Neuronal stem cell (in vitro differentiated cells): ENCODE data around the gene HEY2. TPM values are rescaled to one million over a fixed set of nuclear protein-coding genes. Genes with fewer than 3 reads are reported as not detected.
"Not testable (repeated sequence)": the region's sequence is repeated elsewhere in the genome, so short reads cannot be mapped to it uniquely, and the experiment has no call there.

Source experiments
- DNase-seq: peaks from one replicate; pipeline ENCODE4 v3.0.0-alpha.2; 2013; ENCODE audit warnings: low spot score
- H2AFZ ChIP-seq: one replicate; pipeline ENCODE4 v1.6.1; 2013; ENCODE audit warnings: mild to moderate bottlenecking, low read length, inconsistent platforms
- H2AK5ac ChIP-seq: 2 replicates; pipeline ENCODE4 v1.6.1; 2013; ENCODE audit warnings: low read depth, mild to moderate bottlenecking, inconsistent platforms, low read length, moderate library complexity, mixed read lengths
- H2BK120ac ChIP-seq: 2 replicates; pipeline ENCODE4 v1.6.1; 2013; ENCODE audit warnings: low read depth, mild to moderate bottlenecking, inconsistent platforms, low read length, moderate library complexity, mixed read lengths
- H2BK12ac ChIP-seq: one replicate; pipeline ENCODE4 v1.6.1; 2013; ENCODE audit warnings: low read length, inconsistent platforms
- H2BK15ac ChIP-seq: 2 replicates; pipeline ENCODE4 v1.6.1; 2013; ENCODE audit warnings: mild to moderate bottlenecking, low read length, inconsistent platforms, mixed read lengths
- H2BK5ac ChIP-seq: one replicate; pipeline ENCODE4 v1.6.1; 2013; ENCODE audit warnings: inconsistent platforms, mild to moderate bottlenecking, low read length, moderate library complexity
- H3K14ac ChIP-seq: one replicate; pipeline ENCODE4 v1.6.1; 2013; ENCODE audit warnings: low read length, inconsistent platforms
- H3K18ac ChIP-seq: 2 replicates; pipeline ENCODE4 v1.6.1; 2013; ENCODE audit warnings: low read length, inconsistent platforms
- H3K23ac ChIP-seq: 2 replicates; pipeline ENCODE4 v1.6.1; 2013; ENCODE audit warnings: low read depth, mild to moderate bottlenecking, mixed read lengths, low read length, inconsistent platforms; ENCODE audit not compliant: poor library complexity
- H3K27ac ChIP-seq: replicated peaks from 3 replicates; pipeline ENCODE4 v1.5.1; 2013; ENCODE audit warnings: low read length, inconsistent platforms
- H3K27me3 ChIP-seq, 3 experiments: 2 replicates each; pipeline ENCODE4 v1.6.1; 2013; ENCODE audit warnings: low read length in 3 of 3, mild to moderate bottlenecking in 2 of 3, inconsistent platforms in 1 of 3, low read depth in 1 of 3, mixed read lengths in 1 of 3, moderate library complexity in 1 of 3; ENCODE audit not compliant: control insufficient read depth in 3 of 3, insufficient read depth in 3 of 3
- H3K36me3 ChIP-seq, 2 donors: replicated peaks in 1 of 2; 2 replicates each; pipeline ENCODE4 v1.6.1; 2013; ENCODE audit warnings: low read length in 2 of 2; ENCODE audit not compliant: control insufficient read depth in 2 of 2, insufficient read depth in 2 of 2
- H3K4ac ChIP-seq: 2 replicates; pipeline ENCODE4 v1.6.1; 2013; ENCODE audit warnings: inconsistent platforms, mild to moderate bottlenecking, low read length, moderate library complexity
- H3K4me1 ChIP-seq, 2 donors: 1 replicate in 1 of 2; 2 replicates in 1 of 2; pipeline ENCODE4 v1.6.1; 2013; ENCODE audit warnings: low read length in 2 of 2, low read depth in 1 of 2; ENCODE audit not compliant: control insufficient read depth in 2 of 2, insufficient read depth in 1 of 2
- H3K4me2 ChIP-seq: one replicate; pipeline ENCODE4 v1.6.1; 2013; ENCODE audit warnings: mild to moderate bottlenecking, low read length, inconsistent platforms; ENCODE audit not compliant: insufficient read depth, poor library complexity, severe bottlenecking
- H3K4me3 ChIP-seq, 2 donors: 2 replicates each; pipeline ENCODE4 v1.5.1; 2013; ENCODE audit warnings: low read length in 2 of 2, mild to moderate bottlenecking in 2 of 2, inconsistent platforms in 1 of 2, moderate library complexity in 1 of 2
- H3K79me1 ChIP-seq: one replicate; pipeline ENCODE4 v1.6.1; 2013; ENCODE audit warnings: low read depth, mild to moderate bottlenecking, inconsistent platforms, low read length, moderate library complexity
- H3K9ac ChIP-seq: one replicate; pipeline ENCODE4 v1.6.1; 2013; ENCODE audit warnings: mild to moderate bottlenecking, low read depth, low read length, inconsistent platforms; ENCODE audit not compliant: poor library complexity
- H3K9me3 ChIP-seq, 2 donors: replicated peaks in 1 of 2; 2 replicates each; pipeline versions ENCODE3 to v1.6.1; 2013; ENCODE audit warnings: low read length in 2 of 2, mild to moderate bottlenecking in 2 of 2, inconsistent platforms in 1 of 2, low read depth in 1 of 2, mixed read lengths in 1 of 2, moderate library complexity in 1 of 2; ENCODE audit not compliant: control insufficient read depth in 2 of 2, insufficient read depth in 1 of 2
- H4K8ac ChIP-seq: one replicate; pipeline ENCODE4 v1.6.1; 2013; ENCODE audit warnings: low read depth, mild to moderate bottlenecking, inconsistent platforms, low read length, moderate library complexity
- H4K91ac ChIP-seq: one replicate; pipeline ENCODE4 v1.6.1; 2013; ENCODE audit warnings: low read length, low read depth, mild to moderate bottlenecking, inconsistent platforms; ENCODE audit not compliant: poor library complexity
- WGBS, 2 donors: extraction: QIAGEN DNeasy Blood & Tissue Kit; methylation state at CpG; one replicate each; pipeline ENCODE4 v1.1.7; 2013; ENCODE audit warnings: missing lambda C conversion rate in 2 of 2, mixed read lengths in 1 of 2; ENCODE audit not compliant: insufficient read length in 2 of 2, insufficient replicate concordance in 1 of 2; ENCODE audit errors: extremely low coverage in 2 of 2; 5-methylcytosine and 5-hydroxymethylcytosine counted together
- polyA plus RNA-seq, 2 experiments: library from polyadenylated mRNA; stranded (reverse); fragments of 200-250 nt; gene quantifications; one replicate each; pipeline ENCODE4 v1.2.3, GENCODE V29; 2013

The HEY2 gene
- polyA plus RNA-seq (2013, experiment 1 of 2): 0.36 TPM
- 0.25 TPM for polyA plus RNA-seq (2013, experiment 2 of 2)

GRCh38 chr6:125749173-125749864 is at the start of gene HEY2:
Gene HEY2, plus strand, starts transcription at chr6:125749632. Its CDS starts 145 bp downstream, at chr6:125749777.
- H2BK120ac ChIP-seq: no peak within 1 kb of the TSS
- no peak within 1 kb of the TSS for H3K9ac ChIP-seq
- peak within 1 kb of the TSS; percentile 82 for H2BK5ac ChIP-seq
- H3K14ac ChIP-seq: no peak within 1 kb of the TSS
- peak within 1 kb of the TSS; percentile 89 for H3K18ac ChIP-seq
- no peaks in the 10 kb centered on the region for H3K36me3 ChIP-seq
- H2BK15ac ChIP-seq: peak within 1 kb of the TSS; percentile 89
- H3K4me1 ChIP-seq: peaks cover 6 to 12% of the 10 kb centered on the region in 2 donors
- no peak within 1 kb of the TSS for H4K8ac ChIP-seq
- H3K27me3 ChIP-seq: peaks cover 14 to 94% (median 44%) of the 10 kb centered on the region in 3 experiments
- peak within 1 kb of the TSS; percentile 89 for H3K23ac ChIP-seq
- H3K79me1 ChIP-seq: no peaks in the 10 kb centered on the region
- no peak within 1 kb of the TSS for H2BK12ac ChIP-seq
- peak within 1 kb of the TSS; percentile 49 to 90 for H3K4me3 ChIP-seq
- peak within 1 kb of the TSS; percentile 26 for H2AK5ac ChIP-seq
- H3K27ac ChIP-seq: no peak within 1 kb of the TSS
- DNase-seq: peak; percentile 85
- H3K4ac ChIP-seq: no peak within 1 kb of the TSS
- no peak within 1 kb of the TSS for H4K91ac ChIP-seq
- WGBS, 2 donors: no CpG with 5 or more reads among the region's 95 CpGs
- no peaks in the 10 kb centered on the region for H3K9me3 ChIP-seq
- peak within 1 kb of the TSS; percentile 99 for H2AFZ ChIP-seq
- H3K4me2 ChIP-seq: peak within 1 kb of the TSS; percentile 93

- Histone ChIP-seq H4K91ac (no peak overlapping the region), H3K9me3 (peaks cover 0 to 9% of the 10 kb centered on the region in 2 donors), H2AK5ac (no peak overlapping the region), H2BK5ac (no peak overlapping the region), H3K27me3 (peaks cover 0 to 47% (median 0%) of the 10 kb centered on the region in 3 experiments), H2BK12ac (no peak overlapping the region), H3K18ac (no peak overlapping the region), H3K79me1 (no peaks in the 10 kb centered on the region), H3K4me1 (peaks cover 0 to 10% of the 10 kb centered on the region in 2 donors), H2BK120ac (no peak overlapping the region), H3K27ac (no peak overlapping the region), H3K4me3 (no peak overlapping the region), H3K9ac (no peak overlapping the region), H3K4me2 (no peak overlapping the region), H4K8ac (no peak overlapping the region), H3K14ac (no peak overlapping the region), H2BK15ac (no peak overlapping the region), H3K23ac (no peak overlapping the region), H3K36me3 (no peaks in the 10 kb centered on the region), H3K4ac (no peak overlapping the region), H2AFZ (no peak overlapping the region)
- peak; percentile 21 for DNase-seq
- no CpG with 5 or more reads among the region's 3 CpGs for WGBS, 2 donors
Measured at GRCh38 chr6:125700581-125701353, 48.7 kb upstream of the HEY2 start.

- WGBS, 2 donors: no CpG with 5 or more reads among the region's 1 CpG
- Histone ChIP-seq H3K27me3 (peaks cover 0 to 44% (median 0%) of the 10 kb centered on the region in 3 experiments), H3K9me3 (peaks cover 0 to 9% of the 10 kb centered on the region in 2 donors), H3K23ac (no peak overlapping the region), H3K4me2 (no peak overlapping the region), H2AK5ac (no peak overlapping the region), H4K91ac (no peak overlapping the region), H3K79me1 (no peaks in the 10 kb centered on the region), H3K14ac (no peak overlapping the region), H2BK15ac (no peak overlapping the region), H3K36me3 (no peaks in the 10 kb centered on the region), H4K8ac (no peak overlapping the region), H3K9ac (no peak overlapping the region), H2BK5ac (no peak overlapping the region), H3K18ac (no peak overlapping the region), H3K27ac (no peak overlapping the region), H3K4me3 (no peak overlapping the region), H3K4ac (no peak overlapping the region), H2AFZ (no peak overlapping the region), H2BK12ac (no peak overlapping the region), H3K4me1 (peaks cover 0 to 10% of the 10 kb centered on the region in 2 donors), H2BK120ac (no peak overlapping the region)
- no peak for DNase-seq
Measured at GRCh38 chr6:125701354-125701668, 48.1 kb upstream of the HEY2 start.

GRCh38 chr6:125703882-125704281 is 45.5 kb upstream of the HEY2 start:
- Histone ChIP-seq H3K4me1 (peaks cover 0 to 10% of the 10 kb centered on the region in 2 donors), H3K27me3 (peaks cover 0 to 34% (median 0%) of the 10 kb centered on the region in 3 experiments)
- WGBS, 2 donors: no CpG with 5 or more reads among the region's 5 CpGs
- H3K27ac ChIP-seq, H2BK120ac ChIP-seq, H2BK15ac ChIP-seq, H2BK12ac ChIP-seq, H3K23ac ChIP-seq, H3K4me2 ChIP-seq, H3K79me1 ChIP-seq, H2BK5ac ChIP-seq, H2AK5ac ChIP-seq, H4K8ac ChIP-seq, H3K4me3 ChIP-seq, H3K14ac ChIP-seq, H3K4ac ChIP-seq, H3K9me3 ChIP-seq, H2AFZ ChIP-seq, H3K18ac ChIP-seq, H4K91ac ChIP-seq, H3K9ac ChIP-seq, DNase-seq, H3K36me3 ChIP-seq: not testable (repeated sequence)
